Hepatocyte (in vitro differentiated cells): ENCODE data around the gene TRMT61A. TPM values are rescaled to one million over a fixed set of nuclear protein-coding genes. Genes with fewer than 3 reads are reported as not detected.

Source experiments
- DNase-seq: peaks from one replicate; pipeline ENCODE4 v3.0.0-alpha.2; 2016; ENCODE audit warnings: low spot score
- H2AFZ ChIP-seq: fragments of 200-600 bp; sonication (generic); 2 replicates; pipeline ENCODE4 v1.6.0; 2016; ENCODE audit warnings: antibody characterized with exemption, mild to moderate bottlenecking
- H3K27ac ChIP-seq: fragments of 200-600 bp; sonication (generic); 2 replicates; pipeline ENCODE4 v1.5.1; 2016; ENCODE audit warnings: mild to moderate bottlenecking
- H3K27me3 ChIP-seq: fragments of 200-600 bp; sonication (generic); 2 replicates; pipeline ENCODE4 v1.6.1; 2016
- H3K36me3 ChIP-seq: fragments of 200-600 bp; sonication (generic); replicated peaks from 2 replicates; pipeline ENCODE4 v1.5.1; 2016; ENCODE audit warnings: low read depth; ENCODE audit not compliant: insufficient read depth
- H3K4me1 ChIP-seq: fragments of 200-600 bp; sonication (generic); 2 replicates; pipeline ENCODE4 v1.5.1; 2016; ENCODE audit warnings: mild to moderate bottlenecking, moderate library complexity; ENCODE audit not compliant: insufficient read depth
- H3K4me2 ChIP-seq: fragments of 200-600 bp; sonication (generic); 2 replicates; pipeline ENCODE4 v1.6.0; 2016
- H3K4me3 ChIP-seq: fragments of 200-600 bp; sonication (generic); 2 replicates; pipeline ENCODE4 v1.5.1; 2016; ENCODE audit warnings: mild to moderate bottlenecking
- H3K79me2 ChIP-seq: fragments of 200-600 bp; sonication (generic); 2 replicates; pipeline ENCODE4 v1.6.0; 2017; ENCODE audit warnings: mild to moderate bottlenecking
- H3K9me2 ChIP-seq: fragments of 200-600 bp; sonication (generic); replicated peaks from 2 replicates; pipeline ENCODE4 v1.6.0; 2017; ENCODE audit warnings: mild to moderate bottlenecking; ENCODE audit not compliant: insufficient read depth
- H3K9me3 ChIP-seq: fragments of 200-600 bp; sonication (generic); 2 replicates; pipeline ENCODE4 v1.5.1; 2016; ENCODE audit warnings: low read depth, mild to moderate bottlenecking
- H4K20me1 ChIP-seq: fragments of 200-600 bp; sonication (generic); 2 replicates; pipeline ENCODE4 v1.6.0; 2016; ENCODE audit warnings: mild to moderate bottlenecking; ENCODE audit not compliant: insufficient read depth, poor library complexity, severe bottlenecking
- CTCF ChIP-seq: fragments of 200-600 bp; sonication (generic); IDR thresholded peaks from 2 replicates; pipeline ENCODE4 v1.5.1; 2016; ENCODE audit warnings: antibody characterized with exemption, mild to moderate bottlenecking; ENCODE audit not compliant: poor library complexity
- EZH2 ChIP-seq: fragments of 200-600 bp; sonication (generic); IDR thresholded peaks from 2 replicates; pipeline ENCODE4 v1.6.1; 2016; ENCODE audit warnings: antibody characterized with exemption, mild to moderate bottlenecking, borderline replicate concordance
- EZH2phosphoT487 ChIP-seq: fragments of 200-600 bp; sonication (generic); IDR thresholded peaks from one replicate; pipeline ENCODE4 v1.6.1; 2018; ENCODE audit warnings: antibody characterized with exemption, mild to moderate bottlenecking, low read depth, moderate library complexity; ENCODE audit not compliant: unreplicated experiment, severe bottlenecking
- WGBS: methylation state at CpG from one replicate; pipeline ENCODE4 v1.1.6; 2016; ENCODE audit warnings: low lambda C conversion rate; ENCODE audit errors: missing lambda C conversion rate; 5-methylcytosine and 5-hydroxymethylcytosine counted together
- polyA plus RNA-seq: library from polyadenylated mRNA; unstranded; fragments of >200 nt; fragmentation: Nextera tagmentation; extraction: Ambion mirVana; gene quantifications from 2 replicates; pipeline ENCODE4 v1.2.1, GENCODE V29; 2016
- total RNA-seq: library from RNA; depleted of rRNA; stranded (reverse); fragments of >200 nt; gene quantifications from 2 replicates; pipeline ENCODE4 v1.2.3, GENCODE V29; 2014

TRMT61A gene
- total and polyA plus RNA-seq, 2 experiments from 2014 or later = 8.9 to 13.2 TPM

DNA sequence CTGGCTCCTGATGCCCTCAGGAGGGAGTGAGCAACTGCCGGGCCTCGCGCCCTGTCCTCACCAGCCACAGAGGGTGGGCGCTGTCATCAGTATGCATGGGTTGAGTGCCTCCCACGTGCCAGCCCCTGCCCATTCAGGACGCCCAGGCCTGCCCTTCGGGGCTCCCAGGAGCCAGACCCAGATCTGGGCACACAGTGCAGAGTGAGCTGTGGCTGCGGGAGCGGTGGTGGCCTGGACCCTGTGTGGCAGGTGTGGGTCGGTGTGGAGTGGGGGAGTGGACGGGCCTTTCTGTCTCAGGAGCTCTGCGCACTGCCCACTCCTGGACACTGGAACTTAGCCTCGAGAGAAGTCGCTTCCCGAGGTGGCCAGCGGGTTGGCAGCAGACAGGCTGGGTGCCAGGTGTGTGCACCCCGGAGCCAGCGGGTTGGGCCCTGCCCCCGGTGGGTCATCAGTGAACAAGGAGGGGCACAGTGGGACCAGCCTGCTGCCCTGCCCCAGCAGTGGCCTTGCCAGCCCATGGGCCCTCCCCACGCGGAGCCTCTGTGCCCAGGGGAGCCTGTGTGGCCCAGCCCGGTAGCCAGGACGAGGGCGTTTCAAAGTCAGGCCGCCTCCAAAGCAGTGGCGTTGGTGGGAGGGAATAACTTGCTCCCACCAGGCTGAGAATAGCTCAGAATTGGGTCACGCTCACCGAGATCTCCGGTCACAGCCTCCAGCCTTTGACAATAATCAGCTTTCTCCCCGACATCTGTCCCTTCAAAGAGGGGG is 9.5 kb downstream of the TRMT61A start:
- Histone ChIP-seq H3K4me3 (no peak overlapping the region), H3K4me2 (no peak overlapping the region), H3K79me2 (no peaks in the 10 kb centered on the region), H3K4me1 (peaks cover 34% of the 10 kb centered on the region), H3K36me3 (no peaks in the 10 kb centered on the region), H3K9me3 (no peaks in the 10 kb centered on the region), H4K20me1 (no peaks in the 10 kb centered on the region), H3K9me2 (no peaks in the 10 kb centered on the region), H3K27me3 (no peaks in the 10 kb centered on the region), H2AFZ (no peak overlapping the region), H3K27ac (no peak overlapping the region)
- WGBS = 81% methylated on average over 29 of the region's 30 CpGs
- DNase-seq = no peak
- no peak for TF ChIP-seq EZH2phosphoT487
- TF ChIP-seq CTCF = no peak
- no peak for TF ChIP-seq EZH2

- peaks cover 34% of the 10 kb centered on the region for H3K4me1 ChIP-seq
- H3K27ac ChIP-seq = no peak overlapping the region
- 81% methylated on average over 22 of the region's 28 CpGs for WGBS
- no peaks in the 10 kb centered on the region for H3K9me2 ChIP-seq
- no peaks in the 10 kb centered on the region for H3K36me3 ChIP-seq
- no peaks in the 10 kb centered on the region for H3K27me3 ChIP-seq
- H3K9me3 ChIP-seq = no peaks in the 10 kb centered on the region
- no peak overlapping the region for H3K4me3 ChIP-seq
- TF ChIP-seq CTCF (no peak), EZH2phosphoT487 (no peak), EZH2 (no peak)
- no peaks in the 10 kb centered on the region for H3K79me2 ChIP-seq
- H2AFZ ChIP-seq = no peak overlapping the region
- H4K20me1 ChIP-seq = no peaks in the 10 kb centered on the region
- no peak overlapping the region for H3K4me2 ChIP-seq
- DNase-seq = no peak
Observed at GRCh38 chr14:103539056-103539825, 10.2 kb downstream of the TRMT61A start.

GRCh38 chr14:103540821-103541708 is 12.1 kb downstream of the TRMT61A start:
- Histone ChIP-seq H3K79me2 (no peaks in the 10 kb centered on the region), H3K9me3 (no peaks in the 10 kb centered on the region), H3K9me2 (no peaks in the 10 kb centered on the region), H3K4me2 (peak overlapping the region; percentile 64), H3K36me3 (no peaks in the 10 kb centered on the region), H3K27me3 (no peaks in the 10 kb centered on the region), H4K20me1 (no peaks in the 10 kb centered on the region), H3K4me1 (peaks cover 34% of the 10 kb centered on the region), H3K4me3 (no peak overlapping the region), H2AFZ (no peak overlapping the region), H3K27ac (peak overlapping the region; percentile 82)
- DNase-seq = no peak
- TF ChIP-seq EZH2 (no peak), EZH2phosphoT487 (no peak), CTCF (no peak)
- 72% methylated on average over 16 of the region's 17 CpGs for WGBS
